Kidney (tissue), 14 donors: ENCODE results near the gene KIF2A. TPM values are rescaled to one million over a fixed set of nuclear protein-coding genes. Genes with fewer than 3 reads are reported as not detected.

ENCODE experiments used
- DNase-seq, 5 donors: peaks; one replicate each; pipeline ENCODE4 v3.0.0-alpha.2; 2013 to 2020
- FAIRE-seq: peaks from 2 replicates; lab custom pipeline; 2012; peaks lifted over from hg19 to GRCh38; lab: Jason Lieb, UNC
- H3K27ac ChIP-seq, 2 donors: one replicate each; pipeline ENCODE4 v1.7.0; 2013; ENCODE audit warnings: low read depth in 2 of 2, low read length in 2 of 2, inconsistent platforms in 1 of 2
- H3K27me3 ChIP-seq: one replicate; pipeline ENCODE4 v1.7.1; 2013; ENCODE audit warnings: low read length, inconsistent platforms; ENCODE audit not compliant: control insufficient read depth, insufficient read depth
- H3K36me3 ChIP-seq, 3 donors: one replicate each; pipeline versions ENCODE4 v1.7.0 to v1.7.1; 2013; ENCODE audit warnings: low read length in 3 of 3, control low read depth in 1 of 3, inconsistent platforms in 1 of 3; ENCODE audit not compliant: insufficient read depth in 3 of 3, control insufficient read depth in 2 of 3
- H3K4me1 ChIP-seq, 3 donors: one replicate each; pipeline versions ENCODE4 v1.7.0 to v1.7.1; 2013; ENCODE audit warnings: low read length in 3 of 3, inconsistent platforms in 1 of 3, low read depth in 1 of 3; ENCODE audit not compliant: control insufficient read depth in 2 of 3, insufficient read depth in 2 of 3
- H3K4me3 ChIP-seq, 3 donors: one replicate each; pipeline versions ENCODE4 v1.7.0 to v1.8.1; 2013; ENCODE audit warnings: low read length in 3 of 3, control low read depth in 1 of 3, inconsistent platforms in 1 of 3
- H3K9ac ChIP-seq, 3 donors: one replicate each; pipeline versions ENCODE4 v1.7.0 to v1.7.1; 2013; ENCODE audit warnings: low read length in 3 of 3, control low read depth in 1 of 3, inconsistent platforms in 1 of 3
- H3K9me3 ChIP-seq, 3 donors: one replicate each; pipeline versions ENCODE4 v1.7.0 to v1.7.1; 2013; ENCODE audit warnings: low read length in 3 of 3, control low read depth in 1 of 3, inconsistent platforms in 1 of 3; ENCODE audit not compliant: control insufficient read depth in 2 of 3, insufficient read depth in 1 of 3
- intact Hi-C: fragments of 100-400 bp; cut with DNase I; formaldehyde crosslinking; loops from one replicate; pipeline ENCODE4 v1.11.1; 2022
- polyA plus RNA-seq: library from polyadenylated mRNA; stranded (reverse); fragments of 350-450 nt; fragmentation: Illumina TruSeq; extraction: RNeasy Lipid Tissue Mini Kit (QIAGEN cat#74804); gene quantifications from one replicate; pipeline ENCODE4 v1.2.3, GENCODE V29; 2014; ENCODE audit warnings: low read depth, low replicate concordance; ENCODE audit not compliant: insufficient read depth
- total RNA-seq: library from RNA; stranded (reverse); fragmentation: NEBNext Ultra II Directional; extraction: Animal tissue kit (Norgen Biotek cat#: 25700); gene quantifications from one replicate; pipeline ENCODE4 v1.2.1, GENCODE V29; 2021
- TF ChIP-seq, protein P1 (sequence below): IDR thresholded peaks from 3 replicates; pipeline ENCODE4 v1.5.1; 2012; ENCODE audit warnings: mild to moderate bottlenecking, moderate library complexity, borderline replicate concordance; ENCODE audit not compliant: insufficient read depth; ENCODE audit errors: extremely low read depth
- donor health status: control.
- donor health status: control.
- donor health status: control.
- donor health status: control.
- donor health status: control.
- donor health status: DM: yes; HTN: yes; CAD: no.
- donor health status: Normal renal cell carcinoma (clear cell type).

The KIF2A gene
- total and polyA plus RNA-seq, 2 donors from 2014 or later, result 4.6 to 32.4 TPM

DNA sequence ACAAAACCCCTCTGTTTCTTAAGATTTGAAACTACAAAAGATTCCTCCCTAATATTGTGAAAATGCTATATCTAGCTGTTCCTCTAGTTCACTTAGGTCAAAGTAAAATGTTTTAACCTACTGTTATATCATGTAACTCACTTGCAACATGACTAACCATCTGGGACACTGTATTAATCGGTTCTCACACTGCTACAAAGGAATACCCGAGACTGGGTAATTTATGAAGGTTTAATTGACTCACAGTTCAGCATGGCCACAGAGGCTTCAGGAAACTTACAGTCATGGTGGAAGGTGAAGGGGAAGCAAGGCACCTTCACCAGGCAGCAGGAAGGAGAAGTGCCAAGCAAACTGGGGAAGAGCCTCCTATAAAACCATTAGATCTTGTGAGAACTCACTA, 63.0 kb downstream of the KIF2A start:
- Histone ChIP-seq H3K4me3 (no peak overlapping the region), H3K4me1 (no peaks in the 10 kb centered on the region), H3K9ac (no peak overlapping the region), H3K27me3 (no peaks in the 10 kb centered on the region), H3K9me3 (no peaks in the 10 kb centered on the region), H3K36me3 (peaks cover 2 to 11% (median 7%) of the 10 kb centered on the region in 3 donors), H3K27ac (no peak overlapping the region)
- DNase-seq (no peak), FAIRE-seq (no peak)
- intact Hi-C loops, result no loop called here
- TF ChIP-seq, protein P1, sequence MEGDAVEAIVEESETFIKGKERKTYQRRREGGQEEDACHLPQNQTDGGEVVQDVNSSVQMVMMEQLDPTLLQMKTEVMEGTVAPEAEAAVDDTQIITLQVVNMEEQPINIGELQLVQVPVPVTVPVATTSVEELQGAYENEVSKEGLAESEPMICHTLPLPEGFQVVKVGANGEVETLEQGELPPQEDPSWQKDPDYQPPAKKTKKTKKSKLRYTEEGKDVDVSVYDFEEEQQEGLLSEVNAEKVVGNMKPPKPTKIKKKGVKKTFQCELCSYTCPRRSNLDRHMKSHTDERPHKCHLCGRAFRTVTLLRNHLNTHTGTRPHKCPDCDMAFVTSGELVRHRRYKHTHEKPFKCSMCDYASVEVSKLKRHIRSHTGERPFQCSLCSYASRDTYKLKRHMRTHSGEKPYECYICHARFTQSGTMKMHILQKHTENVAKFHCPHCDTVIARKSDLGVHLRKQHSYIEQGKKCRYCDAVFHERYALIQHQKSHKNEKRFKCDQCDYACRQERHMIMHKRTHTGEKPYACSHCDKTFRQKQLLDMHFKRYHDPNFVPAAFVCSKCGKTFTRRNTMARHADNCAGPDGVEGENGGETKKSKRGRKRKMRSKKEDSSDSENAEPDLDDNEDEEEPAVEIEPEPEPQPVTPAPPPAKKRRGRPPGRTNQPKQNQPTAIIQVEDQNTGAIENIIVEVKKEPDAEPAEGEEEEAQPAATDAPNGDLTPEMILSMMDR, result no peak

DNA sequence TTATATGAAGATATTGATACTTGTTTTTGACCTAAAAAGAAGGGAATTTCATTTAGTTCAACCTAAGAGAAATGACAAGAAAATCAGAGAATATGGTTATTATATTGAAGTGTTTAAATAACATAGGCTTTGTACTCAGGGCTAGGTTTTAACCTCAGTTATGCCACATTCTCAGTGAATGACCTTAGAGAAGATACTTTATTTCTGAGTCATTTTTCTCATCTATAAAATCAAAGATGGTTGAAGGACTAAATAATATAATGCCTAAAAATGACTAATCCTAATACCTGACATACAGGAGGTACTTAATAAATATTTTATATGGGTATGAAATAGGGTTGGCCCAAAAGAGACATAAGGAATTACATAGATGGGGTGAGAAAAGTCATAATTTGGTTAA, 65.4 kb downstream of the KIF2A start:
- H3K36me3 ChIP-seq, result peaks cover 4 to 9% (median 9%) of the 10 kb centered on the region in 3 donors
- intact Hi-C loops, result no loop called here
- DNase-seq (no peak), FAIRE-seq (no peak)
- H3K9me3 ChIP-seq, result no peaks in the 10 kb centered on the region
- H3K4me1 ChIP-seq, result no peaks in the 10 kb centered on the region
- H3K4me3 ChIP-seq, result no peak overlapping the region
- no peak overlapping the region for H3K9ac ChIP-seq
- no peak overlapping the region for H3K27ac ChIP-seq
- TF ChIP-seq, protein P1, result no peak
- no peaks in the 10 kb centered on the region for H3K27me3 ChIP-seq

DNA sequence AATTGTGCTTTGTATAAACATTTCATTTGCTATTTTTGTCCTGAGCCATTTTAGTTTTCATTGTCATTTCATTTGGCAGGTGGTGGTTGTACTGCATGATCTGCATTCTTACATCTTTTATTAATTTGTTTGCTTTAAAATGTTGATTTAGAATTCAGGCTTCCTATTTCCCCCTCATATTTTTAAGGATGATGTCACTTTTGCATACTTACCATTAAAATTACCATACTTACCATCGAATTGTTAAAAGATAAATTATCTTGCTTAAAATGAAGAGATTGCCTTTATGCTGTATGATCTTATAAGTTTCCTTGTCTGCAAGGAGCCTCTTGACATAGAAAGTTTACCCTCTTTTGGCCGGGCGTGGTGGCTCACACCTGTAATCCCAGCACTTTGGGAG, 66.6 kb downstream of the KIF2A start:
- Histone ChIP-seq H3K4me3 (no peak overlapping the region), H3K36me3 (peaks cover 4 to 10% (median 9%) of the 10 kb centered on the region in 3 donors), H3K9ac (no peak overlapping the region), H3K4me1 (no peaks in the 10 kb centered on the region), H3K27me3 (no peaks in the 10 kb centered on the region), H3K9me3 (no peaks in the 10 kb centered on the region), H3K27ac (no peak overlapping the region)
- DNase-seq, result no peak
- TF ChIP-seq, protein P1, result no peak
- FAIRE-seq, result no peak
- intact Hi-C loops, result no loop called here

DNA sequence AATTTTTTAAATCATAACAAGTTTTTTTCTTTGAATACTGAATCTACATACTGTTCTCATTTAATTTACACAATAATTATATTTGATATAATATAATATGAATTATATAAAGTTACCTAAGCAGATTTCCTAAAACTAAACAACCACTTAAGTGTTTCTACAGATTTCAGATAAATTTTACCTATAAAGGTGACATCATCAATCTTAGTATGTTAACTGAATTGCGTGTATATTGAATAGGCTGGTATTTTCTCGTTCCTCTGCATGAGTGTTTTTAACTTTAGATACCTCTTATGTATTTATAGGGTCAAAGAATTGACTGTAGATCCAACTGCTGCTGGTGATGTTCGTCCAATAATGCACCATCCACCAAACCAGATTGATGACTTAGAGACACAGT, 67.4 kb downstream of the KIF2A start:
- FAIRE-seq, result no peak
- H3K27me3 ChIP-seq, result no peaks in the 10 kb centered on the region
- TF ChIP-seq, protein P1, result no peak
- no peak overlapping the region for H3K9ac ChIP-seq
- H3K4me1 ChIP-seq, result no peaks in the 10 kb centered on the region
- no peaks in the 10 kb centered on the region for H3K9me3 ChIP-seq
- no peak overlapping the region for H3K27ac ChIP-seq
- intact Hi-C loops, result no loop called here
- H3K36me3 ChIP-seq, result peaks cover 9 to 15% (median 10%) of the 10 kb centered on the region in 3 donors
- H3K4me3 ChIP-seq, result no peak overlapping the region
- DNase-seq, result no peak
